C4-2B (cell line): ENCODE results near the gene UNC13B.

Source experiments
- ZFX ChIP-seq: fragments of 450-650 bp; IDR thresholded peaks from 2 replicates; pipeline ENCODE4 v1.6.1; 2017
- TF ChIP-seq, protein P1 (sequence below): fragments of 450-650 bp; conservative IDR thresholded peaks from 2 replicates; pipeline ENCODE4 v1.5.1; 2017; ENCODE audit warnings: mild to moderate bottlenecking

DNA sequence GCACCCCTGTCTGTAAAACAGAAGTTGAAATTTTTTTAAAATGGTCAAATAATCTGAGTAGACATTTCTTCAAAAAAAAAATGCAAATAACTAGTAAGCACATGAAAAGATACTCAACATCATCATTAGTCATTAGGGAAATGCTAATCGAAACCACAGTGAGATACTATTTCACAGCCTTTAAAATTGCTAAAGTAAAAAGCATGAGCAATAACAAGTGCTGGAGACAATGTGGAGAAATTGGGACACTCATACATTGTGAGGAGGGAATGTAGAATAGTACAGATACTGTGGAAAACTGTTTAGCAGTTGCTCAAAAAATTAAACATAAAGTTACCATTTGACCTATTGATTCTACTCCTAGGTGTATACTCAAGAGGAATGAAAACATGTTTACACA lies 269.7 kb downstream of the UNC13B start:
- TF ChIP-seq, protein P1, sequence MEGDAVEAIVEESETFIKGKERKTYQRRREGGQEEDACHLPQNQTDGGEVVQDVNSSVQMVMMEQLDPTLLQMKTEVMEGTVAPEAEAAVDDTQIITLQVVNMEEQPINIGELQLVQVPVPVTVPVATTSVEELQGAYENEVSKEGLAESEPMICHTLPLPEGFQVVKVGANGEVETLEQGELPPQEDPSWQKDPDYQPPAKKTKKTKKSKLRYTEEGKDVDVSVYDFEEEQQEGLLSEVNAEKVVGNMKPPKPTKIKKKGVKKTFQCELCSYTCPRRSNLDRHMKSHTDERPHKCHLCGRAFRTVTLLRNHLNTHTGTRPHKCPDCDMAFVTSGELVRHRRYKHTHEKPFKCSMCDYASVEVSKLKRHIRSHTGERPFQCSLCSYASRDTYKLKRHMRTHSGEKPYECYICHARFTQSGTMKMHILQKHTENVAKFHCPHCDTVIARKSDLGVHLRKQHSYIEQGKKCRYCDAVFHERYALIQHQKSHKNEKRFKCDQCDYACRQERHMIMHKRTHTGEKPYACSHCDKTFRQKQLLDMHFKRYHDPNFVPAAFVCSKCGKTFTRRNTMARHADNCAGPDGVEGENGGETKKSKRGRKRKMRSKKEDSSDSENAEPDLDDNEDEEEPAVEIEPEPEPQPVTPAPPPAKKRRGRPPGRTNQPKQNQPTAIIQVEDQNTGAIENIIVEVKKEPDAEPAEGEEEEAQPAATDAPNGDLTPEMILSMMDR = no peak
- TF ChIP-seq ZFX = no peak
